Type B pancreatic cell (in vitro differentiated cells): Measurements from ENCODE around the gene C6orf141. TPM values are rescaled to one million over a fixed set of nuclear protein-coding genes. Genes with fewer than 3 reads are reported as not detected.

Source experiments
- DNase-seq: peaks from one replicate; pipeline ENCODE4 v3.0.0; 2021; ENCODE audit warnings: mixed read lengths; ENCODE audit not compliant: unreplicated experiment; ENCODE audit errors: extremely low spot score
- H3K27ac Mint-ChIP-seq: 2 replicates; pipeline ENCODE4 v1.8.0; 2021; ENCODE audit warnings: mild to moderate bottlenecking, mixed read lengths
- H3K27me3 Mint-ChIP-seq: 2 replicates; pipeline ENCODE4 v1.8.0; 2021; ENCODE audit warnings: mixed read lengths
- H3K36me3 Mint-ChIP-seq: 2 replicates; pipeline ENCODE4 v1.8.0; 2021; ENCODE audit warnings: mixed read lengths
- H3K4me1 Mint-ChIP-seq: one replicate; pipeline ENCODE4 v1.8.0; 2021; ENCODE audit warnings: mixed read lengths; ENCODE audit not compliant: unreplicated experiment
- H3K4me3 Mint-ChIP-seq: 2 replicates; pipeline ENCODE4 v1.8.0; 2021; ENCODE audit warnings: mild to moderate bottlenecking, mixed read lengths
- H3K9me3 Mint-ChIP-seq: 2 replicates; pipeline ENCODE4 v1.8.0; 2021; ENCODE audit warnings: mixed read lengths
- total RNA-seq: library from RNA; stranded (reverse); gene quantifications from 2 replicates; pipeline ENCODE4 v1.2.1, GENCODE V29; 2021; ENCODE audit warnings: low replicate concordance
- TF ChIP-seq, protein P1 (sequence below): fragments of 200-600 bp; sonication (generic); conservative IDR thresholded peaks from 2 replicates; pipeline ENCODE4 v1.5.0; 2021; ENCODE audit warnings: antibody characterized with exemption, mild to moderate bottlenecking

Gene C6orf141
- total RNA-seq, 1 donor from 2014 or later: 9.5 TPM

DNA sequence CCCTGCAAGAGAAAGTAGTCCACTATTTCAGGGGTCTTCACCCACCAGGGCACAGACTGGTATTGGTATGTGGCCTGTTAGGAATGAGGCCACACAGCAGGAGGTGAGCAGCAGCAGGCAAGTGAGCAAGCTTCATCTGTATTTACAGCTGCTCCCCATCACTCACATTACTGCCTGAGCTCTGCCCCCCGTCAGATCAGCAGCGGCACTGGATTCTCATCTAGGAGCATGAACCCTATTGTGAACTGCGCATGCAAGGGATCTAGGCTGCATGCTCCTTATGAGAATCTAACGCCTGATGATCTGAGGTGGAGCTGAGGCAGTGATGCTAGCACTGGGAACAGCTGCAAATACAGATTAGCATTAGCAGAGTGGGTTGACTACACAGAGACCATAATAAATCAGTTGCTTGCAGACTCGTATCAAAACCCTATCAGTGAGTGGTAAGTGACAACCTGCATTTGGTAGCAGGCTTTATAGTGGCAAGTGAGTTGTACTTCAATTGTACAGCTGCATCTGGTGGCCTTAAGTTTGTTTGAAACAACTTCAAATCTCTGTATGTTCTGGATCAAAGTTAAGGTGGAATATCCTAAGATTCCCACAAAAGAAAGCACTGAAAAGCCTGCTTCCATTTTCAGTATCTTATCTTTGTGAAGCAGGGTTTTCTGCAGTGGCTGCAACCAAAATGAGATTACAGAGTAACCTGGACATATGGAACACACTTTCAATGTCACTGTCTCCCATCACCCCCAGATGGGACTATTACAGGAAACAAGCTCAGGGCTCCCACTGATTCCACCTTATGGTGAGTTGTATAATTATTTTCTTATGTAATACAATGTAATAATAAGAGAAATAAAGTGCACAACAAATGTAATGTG, 12.8 kb downstream of the C6orf141 start:
- no peak for DNase-seq
- no peak overlapping the region for H3K27ac Mint-ChIP-seq
- no peaks in the 10 kb centered on the region for H3K27me3 Mint-ChIP-seq
- H3K9me3 Mint-ChIP-seq: peaks cover 4% of the 10 kb centered on the region
- TF ChIP-seq, protein P1, sequence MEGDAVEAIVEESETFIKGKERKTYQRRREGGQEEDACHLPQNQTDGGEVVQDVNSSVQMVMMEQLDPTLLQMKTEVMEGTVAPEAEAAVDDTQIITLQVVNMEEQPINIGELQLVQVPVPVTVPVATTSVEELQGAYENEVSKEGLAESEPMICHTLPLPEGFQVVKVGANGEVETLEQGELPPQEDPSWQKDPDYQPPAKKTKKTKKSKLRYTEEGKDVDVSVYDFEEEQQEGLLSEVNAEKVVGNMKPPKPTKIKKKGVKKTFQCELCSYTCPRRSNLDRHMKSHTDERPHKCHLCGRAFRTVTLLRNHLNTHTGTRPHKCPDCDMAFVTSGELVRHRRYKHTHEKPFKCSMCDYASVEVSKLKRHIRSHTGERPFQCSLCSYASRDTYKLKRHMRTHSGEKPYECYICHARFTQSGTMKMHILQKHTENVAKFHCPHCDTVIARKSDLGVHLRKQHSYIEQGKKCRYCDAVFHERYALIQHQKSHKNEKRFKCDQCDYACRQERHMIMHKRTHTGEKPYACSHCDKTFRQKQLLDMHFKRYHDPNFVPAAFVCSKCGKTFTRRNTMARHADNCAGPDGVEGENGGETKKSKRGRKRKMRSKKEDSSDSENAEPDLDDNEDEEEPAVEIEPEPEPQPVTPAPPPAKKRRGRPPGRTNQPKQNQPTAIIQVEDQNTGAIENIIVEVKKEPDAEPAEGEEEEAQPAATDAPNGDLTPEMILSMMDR: no peak
- H3K36me3 Mint-ChIP-seq: no peaks in the 10 kb centered on the region
- no peak overlapping the region for H3K4me3 Mint-ChIP-seq
- no peaks in the 10 kb centered on the region for H3K4me1 Mint-ChIP-seq

DNA sequence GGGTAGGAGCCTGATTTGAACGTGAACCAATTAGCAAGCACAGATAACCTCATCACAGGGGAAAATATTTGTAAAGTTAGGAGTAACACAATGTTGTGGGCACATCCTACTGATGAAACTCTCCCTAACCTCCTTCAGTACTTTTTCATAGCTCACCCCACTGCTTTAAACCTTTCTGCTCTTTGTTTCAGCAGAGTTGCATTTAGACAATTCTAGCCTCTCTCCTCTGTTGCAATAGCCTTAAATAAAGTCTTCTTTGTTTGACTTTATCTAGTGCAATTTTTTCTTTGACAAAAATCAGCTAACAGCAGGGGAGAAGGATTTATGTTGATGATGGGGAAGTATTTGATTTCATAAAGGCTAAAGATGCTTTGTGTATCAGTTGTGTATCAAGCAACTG, 14.1 kb downstream of the C6orf141 start:
- no peaks in the 10 kb centered on the region for H3K27me3 Mint-ChIP-seq
- no peak overlapping the region for H3K27ac Mint-ChIP-seq

DNA sequence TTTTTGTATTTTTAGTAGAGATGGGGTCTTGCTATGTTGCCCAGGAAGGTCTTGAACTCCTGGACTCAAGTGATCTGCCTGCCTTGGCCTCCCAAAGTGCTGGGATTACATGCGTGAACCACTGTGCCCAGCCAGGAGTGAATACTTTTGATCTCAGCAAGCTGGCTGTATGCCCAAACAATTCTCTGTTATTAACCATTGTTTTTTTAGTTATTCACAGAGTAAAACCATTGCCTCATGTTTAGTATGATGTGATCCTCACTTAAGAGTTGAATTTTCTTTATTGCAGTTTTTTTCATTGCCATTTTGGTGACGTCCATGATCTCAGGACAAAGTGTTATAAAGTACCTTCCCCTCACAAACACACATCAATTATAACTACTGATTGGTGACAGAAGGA, 14.8 kb downstream of the C6orf141 start:
- no peaks in the 10 kb centered on the region for H3K4me1 Mint-ChIP-seq
- no peak overlapping the region for H3K4me3 Mint-ChIP-seq
- no peaks in the 10 kb centered on the region for H3K27me3 Mint-ChIP-seq
- H3K36me3 Mint-ChIP-seq: no peaks in the 10 kb centered on the region
- no peak for DNase-seq
- TF ChIP-seq, protein P1: no peak
- peaks cover 4% of the 10 kb centered on the region for H3K9me3 Mint-ChIP-seq
- no peak overlapping the region for H3K27ac Mint-ChIP-seq

More for the DNA sequence above, 14.1 kb downstream of the C6orf141 start:
- TF ChIP-seq, protein P1: no peak
- no peaks in the 10 kb centered on the region for H3K36me3 Mint-ChIP-seq
- peaks cover 4% of the 10 kb centered on the region for H3K9me3 Mint-ChIP-seq
- H3K4me1 Mint-ChIP-seq: no peaks in the 10 kb centered on the region
- DNase-seq: no peak
- H3K4me3 Mint-ChIP-seq: no peak overlapping the region

DNA sequence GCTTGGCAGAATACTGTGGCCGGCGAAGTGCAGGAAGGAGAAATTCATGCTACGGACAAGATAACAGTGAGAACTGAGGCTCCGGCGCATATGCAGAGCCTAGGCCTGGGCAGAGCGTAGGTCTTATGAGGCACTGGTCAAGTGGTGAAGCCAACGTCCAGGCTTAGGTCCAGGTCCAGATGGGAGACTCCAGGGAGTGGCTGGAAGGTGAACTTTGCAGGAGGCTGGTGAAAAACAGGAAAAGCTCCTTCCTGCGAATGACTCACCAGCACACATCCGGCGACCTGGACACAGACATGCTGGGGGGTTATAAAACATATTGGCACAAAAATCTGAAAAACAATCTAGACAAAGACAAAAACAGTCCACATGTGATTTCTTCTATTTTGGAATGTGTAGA, 15.4 kb downstream of the C6orf141 start:
- TF ChIP-seq, protein P1: no peak
- Mint-ChIP-seq H3K4me1 (no peaks in the 10 kb centered on the region), H3K27ac (no peak overlapping the region), H3K27me3 (no peaks in the 10 kb centered on the region), H3K9me3 (peaks cover 4% of the 10 kb centered on the region), H3K4me3 (no peak overlapping the region), H3K36me3 (no peaks in the 10 kb centered on the region)
- DNase-seq: no peak

DNA sequence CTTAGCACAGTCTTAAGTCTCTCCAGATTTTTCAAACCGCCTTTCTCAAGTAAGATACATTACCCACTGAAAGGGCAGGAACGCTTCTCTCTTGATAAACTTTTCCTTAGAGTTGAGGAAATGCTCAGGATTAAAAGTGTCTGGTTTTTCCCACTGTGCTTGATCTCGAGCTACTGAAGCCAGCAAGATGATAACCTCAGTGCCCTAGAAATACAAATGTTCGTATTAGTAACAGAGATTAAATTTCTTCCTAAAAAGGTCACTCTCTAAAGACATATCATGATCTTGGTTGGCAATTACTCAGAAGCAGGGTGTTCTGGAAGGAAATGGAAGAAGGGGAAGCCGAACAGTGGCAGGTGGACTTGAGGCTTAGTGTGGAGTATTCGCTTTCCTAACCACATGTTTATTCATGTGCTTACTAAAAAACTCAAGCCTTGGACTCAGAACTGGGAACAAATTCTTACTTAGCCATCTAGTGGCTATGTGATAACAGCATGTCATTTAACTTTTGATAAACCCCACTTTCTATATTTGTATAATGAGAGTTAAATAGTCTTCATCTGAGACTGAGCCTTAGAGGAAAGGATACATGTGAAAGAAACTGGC, 20.1 kb downstream of the C6orf141 start:
- TF ChIP-seq, protein P1: no peak
- H3K27ac Mint-ChIP-seq: no peak overlapping the region
- H3K27me3 Mint-ChIP-seq: no peaks in the 10 kb centered on the region
- DNase-seq: no peak
- no peaks in the 10 kb centered on the region for H3K36me3 Mint-ChIP-seq
- no peak overlapping the region for H3K4me3 Mint-ChIP-seq
- no peaks in the 10 kb centered on the region for H3K9me3 Mint-ChIP-seq
- no peaks in the 10 kb centered on the region for H3K4me1 Mint-ChIP-seq
